Keratinocyte (primary cell): ENCODE measurements around the gene OR8A1.

ENCODE experiments used
- EZH2 ChIP-seq: IDR thresholded peaks from one replicate; pipeline ENCODE4 v1.6.1; 2012; ENCODE audit warnings: inconsistent platforms, mild to moderate bottlenecking, low read length, moderate library complexity
- TF ChIP-seq, protein P1 (sequence below), 3 experiments: IDR thresholded peaks in 1 of 3; conservative IDR thresholded peaks in 1 of 3; optimal IDR thresholded peaks in 1 of 3; 2 replicates in 2 of 3; 3 replicates in 1 of 3; pipeline versions ENCODE3 to v1.5.1; 2011; ENCODE audit warnings: low read length in 3 of 3, mild to moderate bottlenecking in 3 of 3, moderate library complexity in 2 of 3, control low read depth in 1 of 3, inconsistent platforms in 1 of 3; ENCODE audit not compliant: insufficient read depth in 2 of 3; ENCODE audit errors: extremely low read depth in 1 of 3

DNA sequence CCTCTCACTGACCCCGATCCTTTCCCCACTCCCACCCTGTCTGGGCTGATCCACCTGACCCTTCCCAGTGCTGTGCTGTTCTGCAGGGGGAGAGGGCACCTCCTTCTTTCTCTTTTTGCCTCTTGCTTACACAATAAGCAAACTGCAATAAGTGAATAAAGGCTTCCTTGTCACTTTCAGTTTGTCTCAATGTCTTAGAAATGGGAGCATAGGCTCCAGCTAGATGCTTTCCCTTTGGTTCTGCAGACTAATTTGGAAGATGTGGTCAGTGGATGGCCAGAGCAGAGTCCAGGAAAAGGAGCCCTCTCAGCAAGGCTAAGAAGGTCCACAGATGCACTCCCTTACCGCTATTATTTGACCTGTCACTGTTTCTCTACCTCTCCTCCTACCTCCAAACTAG lies 35.7 kb upstream of the OR8A1 start:
- TF ChIP-seq, protein P1, sequence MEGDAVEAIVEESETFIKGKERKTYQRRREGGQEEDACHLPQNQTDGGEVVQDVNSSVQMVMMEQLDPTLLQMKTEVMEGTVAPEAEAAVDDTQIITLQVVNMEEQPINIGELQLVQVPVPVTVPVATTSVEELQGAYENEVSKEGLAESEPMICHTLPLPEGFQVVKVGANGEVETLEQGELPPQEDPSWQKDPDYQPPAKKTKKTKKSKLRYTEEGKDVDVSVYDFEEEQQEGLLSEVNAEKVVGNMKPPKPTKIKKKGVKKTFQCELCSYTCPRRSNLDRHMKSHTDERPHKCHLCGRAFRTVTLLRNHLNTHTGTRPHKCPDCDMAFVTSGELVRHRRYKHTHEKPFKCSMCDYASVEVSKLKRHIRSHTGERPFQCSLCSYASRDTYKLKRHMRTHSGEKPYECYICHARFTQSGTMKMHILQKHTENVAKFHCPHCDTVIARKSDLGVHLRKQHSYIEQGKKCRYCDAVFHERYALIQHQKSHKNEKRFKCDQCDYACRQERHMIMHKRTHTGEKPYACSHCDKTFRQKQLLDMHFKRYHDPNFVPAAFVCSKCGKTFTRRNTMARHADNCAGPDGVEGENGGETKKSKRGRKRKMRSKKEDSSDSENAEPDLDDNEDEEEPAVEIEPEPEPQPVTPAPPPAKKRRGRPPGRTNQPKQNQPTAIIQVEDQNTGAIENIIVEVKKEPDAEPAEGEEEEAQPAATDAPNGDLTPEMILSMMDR (optimal IDR thresholded peaks at IDR 0.05 in 1 of 3, IDR thresholded peaks at IDR 0.05 in 1 of 3, conservative IDR thresholded peaks at IDR 0.05 in 1 of 3; ENCODE audit: extremely low read depth in 1 of 3, insufficient read depth in 2 of 3, low read length in 3 of 3): no peak
- TF ChIP-seq EZH2: no peak
